ENCODE results near the gene GLYAT.

GLYAT gene

GRCh38 chr11:58744988-58745704 lies 13.4 kb upstream of the GLYAT start:
- no peak overlapping the region for H3K4me3 ChIP-seq (ENCODE audit: low read depth, low read length)
- no peak for DNase-seq (ENCODE audit: low read depth)
- TF ChIP-seq CTCF (IDR thresholded peaks at IDR 0.05; ENCODE audit: insufficient read depth, low read depth, low read length, missing control alignments): no peak

- peak; percentile 40 for DNase-seq (ENCODE audit: low read depth)
- TF ChIP-seq CTCF (IDR thresholded peaks at IDR 0.05; ENCODE audit: insufficient read depth, low read depth, low read length, missing control alignments): peak; percentile 34
- no peak overlapping the region for H3K4me3 ChIP-seq (ENCODE audit: low read depth, low read length)
Measured at GRCh38 chr11:58742981-58743880, 11.5 kb upstream of the GLYAT start.

- DNase-seq (ENCODE audit: low read depth): peak; percentile 74
- no peak overlapping the region for H3K4me3 ChIP-seq (ENCODE audit: low read depth, low read length)
- TF ChIP-seq CTCF (IDR thresholded peaks at IDR 0.05; ENCODE audit: insufficient read depth, low read depth, low read length, missing control alignments): no peak
Measured at GRCh38 chr11:58742140-58742539, 10.4 kb upstream of the GLYAT start.

GRCh38 chr11:58741127-58741526 lies 9.4 kb upstream of the GLYAT start:
- no peak for TF ChIP-seq CTCF (IDR thresholded peaks at IDR 0.05; ENCODE audit: insufficient read depth, low read depth, low read length, missing control alignments)
- no peak for DNase-seq (ENCODE audit: low read depth)
- no peak overlapping the region for H3K4me3 ChIP-seq (ENCODE audit: low read depth, low read length)

- no peak overlapping the region for H3K4me3 ChIP-seq (ENCODE audit: low read depth, low read length)
- DNase-seq (ENCODE audit: low read depth): peak; percentile 19
- TF ChIP-seq CTCF (IDR thresholded peaks at IDR 0.05; ENCODE audit: insufficient read depth, low read depth, low read length, missing control alignments): no peak
Measured at GRCh38 chr11:58740447-58740846, 8.7 kb upstream of the GLYAT start.

- H3K4me3 ChIP-seq (ENCODE audit: low read depth, low read length): no peak overlapping the region
- TF ChIP-seq CTCF (IDR thresholded peaks at IDR 0.05; ENCODE audit: insufficient read depth, low read depth, low read length, missing control alignments): no peak
- DNase-seq (ENCODE audit: low read depth): no peak
Measured at GRCh38 chr11:58739725-58740430, 8.1 kb upstream of the GLYAT start.
